Endodermal cell (in vitro differentiated cells): Measurements from ENCODE around the gene UMOD. TPM values are rescaled to one million over a fixed set of nuclear protein-coding genes. Genes with fewer than 3 reads are reported as not detected.

Source experiments
- DNase-seq: peaks from one replicate; pipeline ENCODE4 v3.0.0-alpha.2; 2017
- H3K27ac ChIP-seq: 2 replicates; pipeline ENCODE4 v1.5.1; 2013; ENCODE audit warnings: mild to moderate bottlenecking, low read depth, low read length, moderate library complexity
- H3K27me3 ChIP-seq: 2 replicates; pipeline ENCODE4 v1.6.1; 2013; ENCODE audit warnings: mild to moderate bottlenecking, low read length, moderate library complexity; ENCODE audit not compliant: insufficient read depth, control insufficient read depth, poor library complexity, severe bottlenecking
- H3K36me3 ChIP-seq: 2 replicates; pipeline ENCODE4 v1.7.0; 2013; ENCODE audit warnings: mild to moderate bottlenecking, low read length, moderate library complexity; ENCODE audit not compliant: control insufficient read depth, insufficient read depth
- H3K4me1 ChIP-seq: one replicate; pipeline ENCODE4 v1.7.0; 2013; ENCODE audit warnings: low read length; ENCODE audit not compliant: control insufficient read depth, insufficient read depth
- H3K4me3 ChIP-seq: 2 replicates; pipeline ENCODE4 v1.5.1; 2013; ENCODE audit warnings: mild to moderate bottlenecking, low read length, moderate library complexity
- H3K9ac ChIP-seq: 2 replicates; pipeline ENCODE4 v1.6.1; 2013; ENCODE audit warnings: mild to moderate bottlenecking, low read length, moderate library complexity; ENCODE audit not compliant: poor library complexity, severe bottlenecking; ENCODE audit errors: extremely low read depth
- H3K9me3 ChIP-seq: 2 replicates; pipeline ENCODE4 v1.6.1; 2013; ENCODE audit warnings: mild to moderate bottlenecking, low read length, moderate library complexity; ENCODE audit not compliant: control insufficient read depth
- H3K27ac Mint-ChIP-seq: 2 replicates; pipeline ENCODE4 v1.8.0; 2020; ENCODE audit warnings: mixed read lengths
- H3K27me3 Mint-ChIP-seq: 2 replicates; pipeline ENCODE4 v1.8.0; 2021; ENCODE audit warnings: mild to moderate bottlenecking, mixed read lengths; ENCODE audit not compliant: insufficient read depth
- H3K36me3 Mint-ChIP-seq: 2 replicates; pipeline ENCODE4 v1.8.0; 2020; ENCODE audit warnings: low read depth, mixed read lengths
- H3K4me1 Mint-ChIP-seq: 2 replicates; pipeline ENCODE4 v1.8.0; 2020; ENCODE audit warnings: mixed read lengths
- H3K4me3 Mint-ChIP-seq: 2 replicates; pipeline ENCODE4 v1.8.0; 2020; ENCODE audit warnings: mild to moderate bottlenecking, moderate library complexity, mixed read lengths
- H3K9me3 Mint-ChIP-seq: 2 replicates; pipeline ENCODE4 v1.8.0; 2020; ENCODE audit warnings: mild to moderate bottlenecking, mixed read lengths
- WGBS, 2 experiments: methylation state at CpG; one replicate each; pipeline versions ENCODE4 v1.1.5 to v1.1.7; 2013; ENCODE audit warnings: missing lambda C conversion rate in 2 of 2, mixed read lengths in 1 of 2; ENCODE audit not compliant: insufficient coverage in 1 of 2, insufficient read length in 1 of 2; 5-methylcytosine and 5-hydroxymethylcytosine counted together
- total RNA-seq, 2 donors: library from RNA; stranded (reverse); fragmentation: NEBNext Ultra II Directional in 1 of 2; extraction: Animal tissue kit (Norgen Biotek cat#: 25700) in 1 of 2; gene quantifications; 2 replicates in 1 of 2; 3 replicates in 1 of 2; pipeline ENCODE4 v1.2.1, GENCODE V29; 2021
- TF ChIP-seq, protein P1 (sequence below): fragments of 200-600 bp; sonication (generic); conservative IDR thresholded peaks from 2 replicates; pipeline ENCODE4 v1.5.0; 2021; ENCODE audit warnings: antibody characterized with exemption, mild to moderate bottlenecking

UMOD gene
- total RNA-seq, 2 donors from 2014 or later = not detected

DNA sequence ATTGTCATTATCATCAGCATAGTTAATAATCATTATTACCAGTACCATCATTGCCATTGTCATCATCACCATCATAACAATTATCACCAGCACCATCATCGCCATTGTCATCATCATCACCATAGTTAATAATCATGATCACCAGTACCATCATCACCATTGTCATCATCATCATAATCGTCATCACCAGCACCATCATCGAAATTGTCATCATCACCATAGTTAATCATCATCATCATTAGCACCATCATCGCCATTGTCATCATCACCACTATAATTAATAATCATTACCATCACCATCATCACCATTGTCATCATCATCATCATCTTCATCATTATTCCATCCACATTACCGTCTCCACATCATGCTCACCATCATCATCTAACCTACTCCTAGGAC is 38.5 kb upstream of the UMOD start:
- WGBS, 2 experiments = 91 to 93% methylated on average over 5 of the region's 5 CpGs
- H3K9me3 ChIP-seq = no peaks in the 10 kb centered on the region
- peaks cover 18% of the 10 kb centered on the region for H3K4me1 Mint-ChIP-seq
- no peak overlapping the region for H3K4me3 ChIP-seq
- no peak overlapping the region for H3K27ac ChIP-seq
- no peak for DNase-seq
- TF ChIP-seq, protein P1, sequence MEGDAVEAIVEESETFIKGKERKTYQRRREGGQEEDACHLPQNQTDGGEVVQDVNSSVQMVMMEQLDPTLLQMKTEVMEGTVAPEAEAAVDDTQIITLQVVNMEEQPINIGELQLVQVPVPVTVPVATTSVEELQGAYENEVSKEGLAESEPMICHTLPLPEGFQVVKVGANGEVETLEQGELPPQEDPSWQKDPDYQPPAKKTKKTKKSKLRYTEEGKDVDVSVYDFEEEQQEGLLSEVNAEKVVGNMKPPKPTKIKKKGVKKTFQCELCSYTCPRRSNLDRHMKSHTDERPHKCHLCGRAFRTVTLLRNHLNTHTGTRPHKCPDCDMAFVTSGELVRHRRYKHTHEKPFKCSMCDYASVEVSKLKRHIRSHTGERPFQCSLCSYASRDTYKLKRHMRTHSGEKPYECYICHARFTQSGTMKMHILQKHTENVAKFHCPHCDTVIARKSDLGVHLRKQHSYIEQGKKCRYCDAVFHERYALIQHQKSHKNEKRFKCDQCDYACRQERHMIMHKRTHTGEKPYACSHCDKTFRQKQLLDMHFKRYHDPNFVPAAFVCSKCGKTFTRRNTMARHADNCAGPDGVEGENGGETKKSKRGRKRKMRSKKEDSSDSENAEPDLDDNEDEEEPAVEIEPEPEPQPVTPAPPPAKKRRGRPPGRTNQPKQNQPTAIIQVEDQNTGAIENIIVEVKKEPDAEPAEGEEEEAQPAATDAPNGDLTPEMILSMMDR = no peak
- H3K9ac ChIP-seq = no peak overlapping the region
- H3K27ac Mint-ChIP-seq = no peak overlapping the region
- H3K27me3 Mint-ChIP-seq = peaks cover 7% of the 10 kb centered on the region
- H3K4me3 Mint-ChIP-seq = no peak overlapping the region
- no peaks in the 10 kb centered on the region for H3K36me3 Mint-ChIP-seq
- no peaks in the 10 kb centered on the region for H3K4me1 ChIP-seq
- no peaks in the 10 kb centered on the region for H3K27me3 ChIP-seq
- no peaks in the 10 kb centered on the region for H3K36me3 ChIP-seq
- H3K9me3 Mint-ChIP-seq = no peaks in the 10 kb centered on the region

DNA sequence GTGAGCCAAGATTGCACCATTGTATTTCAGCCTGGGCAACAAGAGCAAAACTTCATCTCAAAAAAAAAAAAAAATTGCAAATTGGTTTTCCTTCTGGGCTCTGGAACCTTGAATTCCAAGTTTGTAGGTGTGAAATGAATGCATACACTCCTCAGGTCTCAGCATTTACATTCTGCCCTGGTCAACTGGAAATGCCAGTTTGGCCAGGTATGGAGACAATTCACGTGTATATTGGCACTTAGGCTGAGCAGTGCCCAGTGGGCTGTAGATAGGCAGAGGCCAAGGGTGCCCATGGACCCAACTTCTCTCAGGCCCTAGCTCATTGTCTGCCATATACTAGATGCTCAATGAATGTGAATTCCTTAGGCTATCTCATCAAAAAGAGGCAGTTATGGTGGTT is 36.3 kb upstream of the UMOD start:
- Mint-ChIP-seq H3K36me3 (no peaks in the 10 kb centered on the region), H3K9me3 (no peaks in the 10 kb centered on the region), H3K4me3 (no peak overlapping the region), H3K27me3 (peaks cover 7% of the 10 kb centered on the region), H3K27ac (no peak overlapping the region), H3K4me1 (peaks cover 16% of the 10 kb centered on the region)
- Histone ChIP-seq H3K27me3 (no peaks in the 10 kb centered on the region), H3K4me1 (no peaks in the 10 kb centered on the region), H3K9me3 (no peaks in the 10 kb centered on the region), H3K36me3 (no peaks in the 10 kb centered on the region), H3K4me3 (no peak overlapping the region), H3K9ac (no peak overlapping the region), H3K27ac (no peak overlapping the region)
- TF ChIP-seq, protein P1 = no peak
- 80 to 81% methylated on average over 1 of the region's 1 CpG for WGBS, 2 experiments
- no peak for DNase-seq

DNA sequence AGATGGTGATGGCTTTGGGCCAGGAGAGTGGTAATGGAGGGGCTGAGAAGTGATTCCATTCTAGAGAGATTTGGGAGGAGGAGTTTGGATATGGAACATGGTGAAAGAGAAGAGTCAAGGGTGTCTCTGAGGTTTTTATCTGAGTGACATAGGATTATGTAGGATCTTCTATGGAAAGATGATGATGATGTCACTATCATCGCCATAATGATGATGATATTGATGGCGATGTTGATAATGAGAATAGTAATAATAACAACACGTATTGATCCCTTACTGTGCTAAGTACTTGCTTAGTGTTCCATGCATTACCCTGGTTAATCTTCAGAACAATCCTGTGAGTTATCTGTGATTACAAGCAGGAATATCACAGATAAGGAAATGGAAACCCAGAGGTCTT is 35.5 kb upstream of the UMOD start:
- Histone ChIP-seq H3K27me3 (no peaks in the 10 kb centered on the region), H3K4me1 (no peaks in the 10 kb centered on the region), H3K36me3 (no peaks in the 10 kb centered on the region), H3K9ac (no peak overlapping the region), H3K9me3 (no peaks in the 10 kb centered on the region), H3K27ac (no peak overlapping the region), H3K4me3 (no peak overlapping the region)
- H3K4me1 Mint-ChIP-seq = peaks cover 9% of the 10 kb centered on the region
- TF ChIP-seq, protein P1 = no peak
- peaks cover 7% of the 10 kb centered on the region for H3K27me3 Mint-ChIP-seq
- no peak overlapping the region for H3K27ac Mint-ChIP-seq
- H3K36me3 Mint-ChIP-seq = no peaks in the 10 kb centered on the region
- no peak overlapping the region for H3K4me3 Mint-ChIP-seq
- 94 to 100% methylated on average over 3 of the region's 3 CpGs for WGBS, 2 experiments
- DNase-seq = no peak
- no peaks in the 10 kb centered on the region for H3K9me3 Mint-ChIP-seq
